Measurements from ENCODE around the gene PDK1.
"Not testable (repeated sequence)": the region's sequence is repeated elsewhere in the genome, so short reads cannot be mapped to it uniquely, and the experiment has no call there.

GRCh38 chr2:172591386-172591785, 35.5 kb downstream of the PDK1 start:
- TF ChIP-seq CTCF (IDR thresholded peaks at IDR 0.05; ENCODE audit: insufficient read depth, low read length, poor library complexity, severe bottlenecking); EZH2phosphoT487 (conservative IDR thresholded peaks at IDR 0.05; ENCODE audit: low read length): not testable (repeated sequence)

All from SU-DHL-6 (cell line).